Caco-2 (cell line): ENCODE data around the gene NPSR1. TPM values are rescaled to one million over a fixed set of nuclear protein-coding genes. Genes with fewer than 3 reads are reported as not detected.

ENCODE experiments used
- BruUV-seq: library from RNA; stranded (reverse); fragments of 400-500 nt; replicated peaks from 2 replicates; lab custom pipeline; 2021; lab: Mats Ljungman, UMichigan
- CTCF ChIA-PET: fragments of 300-600 bp; sonication (Branson Sonifier 250); formaldehyde crosslinking; loops from one replicate; lab custom pipeline; 2022; ENCODE audit warnings: antibody characterized with exemption; lab: Charles Lee
- POLR2A ChIA-PET: fragments of 300-600 bp; sonication (Branson Sonifier 250); formaldehyde crosslinking; loops from one replicate; lab custom pipeline; 2022; ENCODE audit warnings: antibody characterized with exemption; lab: Charles Lee
- DNase-seq, 2 experiments: peaks; one replicate each; pipeline versions ENCODE4 v3.0.0 to v3.0.0-alpha.2; 2020 to 2022
- H3K27me3 ChIP-seq: replicated peaks from 2 replicates; pipeline ENCODE4 v1.6.0; 2011; ENCODE audit warnings: low read length; ENCODE audit not compliant: control insufficient read depth, insufficient read depth
- H3K36me3 ChIP-seq: 2 replicates; pipeline ENCODE4 v1.5.1; 2011; ENCODE audit warnings: low read length; ENCODE audit not compliant: control insufficient read depth, insufficient read depth
- H3K4me1 ChIP-seq: fragments of 250-450 bp; sonication (Bioruptor Pico); 2 replicates; pipeline ENCODE4 v1.5.1; 2020; ENCODE audit warnings: mild to moderate bottlenecking
- H3K4me3 ChIP-seq: 2 replicates; pipeline ENCODE4 v1.5.1; 2011; ENCODE audit warnings: low read depth, mild to moderate bottlenecking, control low read depth, low read length
- H3K9me3 ChIP-seq: fragments of 250-450 bp; sonication (Bioruptor Pico); 2 replicates; pipeline ENCODE4 v1.5.1; 2020; ENCODE audit warnings: mild to moderate bottlenecking, moderate library complexity
- H3K27ac Mint-ChIP-seq: one replicate; pipeline ENCODE4 v1.8.0; 2022; ENCODE audit warnings: mixed read lengths; ENCODE audit not compliant: unreplicated experiment
- H3K27me3 Mint-ChIP-seq: one replicate; pipeline ENCODE4 v1.8.0; 2022; ENCODE audit warnings: mixed read lengths; ENCODE audit not compliant: insufficient read depth, unreplicated experiment
- H3K36me3 Mint-ChIP-seq: one replicate; pipeline ENCODE4 v1.8.0; 2022; ENCODE audit warnings: mild to moderate bottlenecking, mixed read lengths; ENCODE audit not compliant: insufficient read depth, unreplicated experiment
- H3K4me1 Mint-ChIP-seq: one replicate; pipeline ENCODE4 v1.8.0; 2022; ENCODE audit warnings: low read depth, mixed read lengths; ENCODE audit not compliant: unreplicated experiment
- H3K4me3 Mint-ChIP-seq: one replicate; pipeline ENCODE4 v1.8.0; 2022; ENCODE audit warnings: mild to moderate bottlenecking, moderate library complexity, mixed read lengths; ENCODE audit not compliant: unreplicated experiment
- H3K9me3 Mint-ChIP-seq: one replicate; pipeline ENCODE4 v1.8.0; 2022; ENCODE audit warnings: mixed read lengths; ENCODE audit not compliant: unreplicated experiment
- intact Hi-C: fragments of 100-400 bp; cut with micrococcal nuclease; formaldehyde crosslinking; loops from one replicate; pipeline ENCODE4 v1.10.0; 2022; ENCODE audit not compliant: unreplicated experiment
- total RNA-seq: library from RNA; stranded (reverse); gene quantifications from 2 replicates; pipeline ENCODE4 v1.2.3, GENCODE V29; 2022
- TF ChIP-seq, protein P1 (sequence below), 2 experiments: fragments of 200-600 bp in 1 of 2; IDR thresholded peaks; 1 replicate in 1 of 2; 2 replicates in 1 of 2; pipeline versions ENCODE4 v1.5.1 to v1.8.0; 2011 to 2022; ENCODE audit warnings: antibody characterized with exemption in 1 of 2, control low read depth in 1 of 2, inconsistent platforms in 1 of 2, low read depth in 1 of 2, low read length in 1 of 2, mild to moderate bottlenecking in 1 of 2, moderate library complexity in 1 of 2; ENCODE audit not compliant: insufficient read depth in 1 of 2, severe bottlenecking in 1 of 2, unreplicated experiment in 1 of 2

Gene NPSR1
- total RNA-seq, 1 experiment from 2014 or later = not detected

DNA sequence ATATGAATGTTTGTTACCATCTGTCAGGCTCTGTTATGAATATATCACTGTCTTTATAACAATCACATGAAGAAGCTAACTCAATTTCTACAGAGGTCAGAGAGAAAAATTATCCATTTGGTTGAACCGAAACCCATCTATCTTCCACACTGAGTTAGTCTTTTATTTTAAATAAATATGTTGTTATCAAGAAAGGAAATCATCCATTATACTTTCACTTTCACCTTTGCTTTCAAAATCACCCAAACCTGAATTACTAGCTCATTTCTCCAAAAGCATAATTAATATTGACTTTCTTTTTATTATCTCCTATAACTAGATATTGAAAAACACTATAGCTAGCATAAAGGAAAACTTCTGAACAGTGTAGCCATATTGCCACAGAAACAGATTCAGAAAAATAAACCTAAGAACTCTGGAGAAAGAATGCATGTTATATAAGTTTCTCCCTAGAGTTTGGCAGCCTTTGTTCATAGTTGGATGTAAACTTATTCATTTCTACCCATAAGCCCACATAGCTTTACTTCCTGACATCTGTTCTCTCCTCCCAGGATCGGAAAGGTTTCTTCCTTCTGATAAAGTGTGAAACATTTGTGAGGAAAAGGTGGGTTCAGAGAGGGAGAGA lies 66.0 kb downstream of the NPSR1 start:
- POLR2A ChIA-PET = no interaction called here
- no peak overlapping the region for H3K4me3 ChIP-seq
- H3K36me3 ChIP-seq = no peaks in the 10 kb centered on the region
- no peaks in the 10 kb centered on the region for H3K36me3 Mint-ChIP-seq
- H3K27me3 ChIP-seq = no peaks in the 10 kb centered on the region
- no peak for DNase-seq
- CTCF ChIA-PET = no interaction called here
- no peaks in the 10 kb centered on the region for H3K9me3 ChIP-seq
- H3K9me3 Mint-ChIP-seq = no peaks in the 10 kb centered on the region
- TF ChIP-seq, protein P1, sequence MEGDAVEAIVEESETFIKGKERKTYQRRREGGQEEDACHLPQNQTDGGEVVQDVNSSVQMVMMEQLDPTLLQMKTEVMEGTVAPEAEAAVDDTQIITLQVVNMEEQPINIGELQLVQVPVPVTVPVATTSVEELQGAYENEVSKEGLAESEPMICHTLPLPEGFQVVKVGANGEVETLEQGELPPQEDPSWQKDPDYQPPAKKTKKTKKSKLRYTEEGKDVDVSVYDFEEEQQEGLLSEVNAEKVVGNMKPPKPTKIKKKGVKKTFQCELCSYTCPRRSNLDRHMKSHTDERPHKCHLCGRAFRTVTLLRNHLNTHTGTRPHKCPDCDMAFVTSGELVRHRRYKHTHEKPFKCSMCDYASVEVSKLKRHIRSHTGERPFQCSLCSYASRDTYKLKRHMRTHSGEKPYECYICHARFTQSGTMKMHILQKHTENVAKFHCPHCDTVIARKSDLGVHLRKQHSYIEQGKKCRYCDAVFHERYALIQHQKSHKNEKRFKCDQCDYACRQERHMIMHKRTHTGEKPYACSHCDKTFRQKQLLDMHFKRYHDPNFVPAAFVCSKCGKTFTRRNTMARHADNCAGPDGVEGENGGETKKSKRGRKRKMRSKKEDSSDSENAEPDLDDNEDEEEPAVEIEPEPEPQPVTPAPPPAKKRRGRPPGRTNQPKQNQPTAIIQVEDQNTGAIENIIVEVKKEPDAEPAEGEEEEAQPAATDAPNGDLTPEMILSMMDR (IDR thresholded peaks at IDR 0.05; ENCODE audit: insufficient read depth in 1 of 2, low read depth in 1 of 2, low read length in 1 of 2, severe bottlenecking in 1 of 2, unreplicated experiment in 1 of 2) = no peak
- no peak overlapping the region for H3K4me3 Mint-ChIP-seq
- BruUV-seq = no TSS peak
- H3K27ac Mint-ChIP-seq = no peak overlapping the region
- H3K27me3 Mint-ChIP-seq = no peaks in the 10 kb centered on the region
- intact Hi-C loops = no loop called here
- peaks cover 10% of the 10 kb centered on the region for H3K4me1 ChIP-seq
- no peaks in the 10 kb centered on the region for H3K4me1 Mint-ChIP-seq

DNA sequence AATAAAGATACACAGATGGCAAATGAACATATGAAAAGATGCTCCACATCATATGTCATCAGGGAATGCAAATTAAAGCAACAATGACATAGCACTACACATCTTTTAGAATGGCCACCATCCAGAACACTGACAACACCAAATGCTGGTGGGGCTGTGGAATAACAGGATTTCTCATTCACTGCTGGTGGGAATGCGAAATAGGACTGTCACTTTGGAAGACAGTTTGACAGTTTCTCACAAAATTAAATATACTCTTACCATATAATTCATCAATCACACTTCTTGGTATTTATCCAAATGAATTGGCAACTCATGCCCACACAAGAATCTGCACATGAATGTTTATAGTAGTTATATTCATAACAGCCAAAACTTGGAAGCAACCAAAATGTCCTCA lies 68.2 kb downstream of the NPSR1 start:
- Mint-ChIP-seq H3K4me1 (no peaks in the 10 kb centered on the region), H3K4me3 (no peak overlapping the region), H3K36me3 (no peaks in the 10 kb centered on the region), H3K9me3 (no peaks in the 10 kb centered on the region), H3K27ac (no peak overlapping the region), H3K27me3 (no peaks in the 10 kb centered on the region)
- intact Hi-C loops = no loop called here
- ChIA-PET CTCF (no interaction called here), POLR2A (no interaction called here)
- no peak overlapping the region for H3K4me3 ChIP-seq
- no peak for DNase-seq
- H3K9me3 ChIP-seq = no peaks in the 10 kb centered on the region
- no TSS peak for BruUV-seq
- TF ChIP-seq, protein P1 (IDR thresholded peaks at IDR 0.05; ENCODE audit: insufficient read depth in 1 of 2, low read depth in 1 of 2, low read length in 1 of 2, severe bottlenecking in 1 of 2, unreplicated experiment in 1 of 2) = no peak
- H3K36me3 ChIP-seq = no peaks in the 10 kb centered on the region
- no peaks in the 10 kb centered on the region for H3K27me3 ChIP-seq
- peaks cover 14% of the 10 kb centered on the region for H3K4me1 ChIP-seq

DNA sequence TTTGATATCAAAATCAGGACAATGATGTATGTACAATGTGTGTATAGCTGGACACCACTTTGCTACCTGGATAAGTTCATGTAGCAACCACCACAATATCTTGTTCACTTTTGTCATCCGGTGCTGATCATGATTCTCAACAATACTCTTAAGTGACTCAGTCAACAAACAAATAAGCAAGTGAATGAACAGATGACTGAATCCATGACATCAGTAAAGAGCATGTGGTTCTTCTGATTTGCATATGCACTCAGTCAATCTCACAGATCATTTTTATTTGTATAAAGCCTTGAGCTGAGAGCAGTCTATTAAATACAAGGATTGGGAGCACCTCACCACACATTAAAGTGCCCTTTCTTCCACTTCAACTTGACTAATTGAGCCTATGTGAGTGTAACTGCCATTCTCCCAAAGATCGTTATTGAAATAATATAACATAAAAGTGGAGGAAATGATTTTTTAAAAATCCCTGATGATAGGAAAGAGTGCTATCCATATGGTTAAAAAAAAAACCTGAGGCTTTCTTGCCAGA lies 69.5 kb downstream of the NPSR1 start:
- Histone ChIP-seq H3K4me1 (peaks cover 14% of the 10 kb centered on the region), H3K27me3 (no peaks in the 10 kb centered on the region), H3K36me3 (no peaks in the 10 kb centered on the region), H3K9me3 (no peaks in the 10 kb centered on the region), H3K4me3 (no peak overlapping the region)
- Mint-ChIP-seq H3K4me1 (no peaks in the 10 kb centered on the region), H3K27me3 (no peaks in the 10 kb centered on the region), H3K9me3 (no peaks in the 10 kb centered on the region), H3K36me3 (no peaks in the 10 kb centered on the region), H3K4me3 (no peak overlapping the region), H3K27ac (no peak overlapping the region)
- no peak for DNase-seq
- POLR2A ChIA-PET = no interaction called here
- no TSS peak for BruUV-seq
- TF ChIP-seq, protein P1 (IDR thresholded peaks at IDR 0.05; ENCODE audit: insufficient read depth in 1 of 2, low read depth in 1 of 2, low read length in 1 of 2, severe bottlenecking in 1 of 2, unreplicated experiment in 1 of 2) = no peak
- intact Hi-C loops = no loop called here
- CTCF ChIA-PET = no interaction called here
